Activated T-helper 17 cell treated with anti-CD3 and anti-CD28 coated beads, Interleukin-2, amount 50 U/mL, for 72 hours (primary cell): Measurements from ENCODE around the gene POTEG. TPM values are rescaled to one million over a fixed set of nuclear protein-coding genes. Genes with fewer than 3 reads are reported as not detected.
"Not testable (repeated sequence)": the region's sequence is repeated elsewhere in the genome, so short reads cannot be mapped to it uniquely, and the experiment has no call there.

Source experiments
- ATAC-seq: fragments of 150-1000 bp; cut with Tn5 transposase; replicated peaks from 2 replicates; pipeline ENCODE4 v1.10.0; 2021; ENCODE audit warnings: mild to moderate bottlenecking, moderate library complexity
- H3K27ac Mint-ChIP-seq: one replicate; pipeline ENCODE4 v1.8.0; 2022; ENCODE audit warnings: mixed read lengths
- H3K27me3 Mint-ChIP-seq: one replicate; pipeline ENCODE4 v1.8.0; 2022; ENCODE audit warnings: mixed read lengths
- H3K36me3 Mint-ChIP-seq: one replicate; pipeline ENCODE4 v1.8.0; 2022; ENCODE audit warnings: low read depth, mild to moderate bottlenecking, mixed read lengths
- H3K4me1 Mint-ChIP-seq: one replicate; pipeline ENCODE4 v1.8.0; 2022; ENCODE audit warnings: mixed read lengths
- H3K4me3 Mint-ChIP-seq: one replicate; pipeline ENCODE4 v1.8.0; 2022; ENCODE audit warnings: mild to moderate bottlenecking, mixed read lengths
- H3K9me3 Mint-ChIP-seq: one replicate; pipeline ENCODE4 v1.8.0; 2022; ENCODE audit warnings: mixed read lengths
- total RNA-seq, 2 donors: library from RNA; stranded (reverse); gene quantifications; one replicate each; pipeline ENCODE4 v1.2.3, GENCODE V29; 2022

The POTEG gene
- total RNA-seq, 2 donors from 2014 or later: not detected

GRCh38 chr14:19388741-19389140, 45.4 kb downstream of the POTEG start:
- H3K4me1 Mint-ChIP-seq, H3K27ac Mint-ChIP-seq, H3K36me3 Mint-ChIP-seq, ATAC-seq, H3K4me3 Mint-ChIP-seq, H3K9me3 Mint-ChIP-seq, H3K27me3 Mint-ChIP-seq: not testable (repeated sequence)

DNA sequence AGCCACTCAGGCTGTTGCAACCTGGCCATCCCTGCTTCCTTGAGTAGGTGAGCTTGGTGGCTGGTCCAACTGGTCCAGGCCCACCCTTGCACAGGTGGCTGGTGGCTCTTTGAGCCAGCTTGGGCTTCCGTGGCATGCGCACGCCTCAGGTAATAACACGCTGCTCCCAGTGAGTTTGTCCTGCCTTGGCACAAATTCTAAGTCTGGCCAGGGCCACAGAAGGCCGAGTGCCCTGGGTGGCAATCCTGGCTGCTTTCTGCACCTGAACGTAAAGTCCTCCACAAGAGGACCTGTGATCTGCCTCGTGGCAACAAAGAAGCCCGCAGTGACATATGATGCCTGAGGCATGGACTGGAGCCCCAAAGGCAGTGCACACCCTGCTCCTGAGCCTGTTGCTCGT, 47.1 kb downstream of the POTEG start:
- ATAC-seq, H3K36me3 Mint-ChIP-seq, H3K4me3 Mint-ChIP-seq, H3K4me1 Mint-ChIP-seq, H3K9me3 Mint-ChIP-seq, H3K27ac Mint-ChIP-seq, H3K27me3 Mint-ChIP-seq: not testable (repeated sequence)

DNA sequence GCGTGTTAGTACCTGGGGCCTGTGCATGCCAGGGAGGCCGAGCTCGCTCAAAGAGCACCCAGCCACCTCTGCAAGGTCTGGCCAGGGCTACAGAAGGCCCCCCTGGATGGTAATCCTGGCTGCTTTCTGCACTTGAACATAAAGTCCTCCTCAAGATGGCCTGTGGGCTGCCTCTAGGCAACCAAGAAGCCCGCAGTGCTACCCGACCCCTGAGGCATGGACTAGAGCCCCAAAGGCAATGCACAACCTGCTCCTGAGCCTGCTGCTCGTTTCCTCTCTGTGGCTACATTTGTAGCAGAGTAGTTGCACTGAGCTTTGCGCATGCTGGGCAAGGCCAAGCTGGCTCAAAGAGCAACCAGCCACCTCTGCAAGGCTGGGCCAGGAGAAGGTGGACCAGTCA, 47.8 kb downstream of the POTEG start:
- not testable (repeated sequence) for H3K4me3 Mint-ChIP-seq, H3K4me1 Mint-ChIP-seq, H3K9me3 Mint-ChIP-seq, ATAC-seq, H3K36me3 Mint-ChIP-seq, H3K27ac Mint-ChIP-seq, H3K27me3 Mint-ChIP-seq

GRCh38 chr14:19384088-19384781, 49.9 kb downstream of the POTEG start:
- not testable (repeated sequence) for ATAC-seq, H3K4me1 Mint-ChIP-seq, H3K36me3 Mint-ChIP-seq, H3K9me3 Mint-ChIP-seq, H3K27ac Mint-ChIP-seq, H3K4me3 Mint-ChIP-seq, H3K27me3 Mint-ChIP-seq

GRCh38 chr14:19383008-19383584, 51.0 kb downstream of the POTEG start:
- not testable (repeated sequence) for ATAC-seq, H3K27ac Mint-ChIP-seq, H3K4me1 Mint-ChIP-seq, H3K36me3 Mint-ChIP-seq, H3K9me3 Mint-ChIP-seq, H3K4me3 Mint-ChIP-seq, H3K27me3 Mint-ChIP-seq

- not testable (repeated sequence) for H3K36me3 Mint-ChIP-seq, H3K4me1 Mint-ChIP-seq, H3K27ac Mint-ChIP-seq, ATAC-seq, H3K9me3 Mint-ChIP-seq, H3K4me3 Mint-ChIP-seq, H3K27me3 Mint-ChIP-seq
Measured at GRCh38 chr14:19380137-19380536, 54.0 kb downstream of the POTEG start.

GRCh38 chr14:19374451-19374903, 59.7 kb downstream of the POTEG start:
- not testable (repeated sequence) for ATAC-seq, H3K9me3 Mint-ChIP-seq, H3K27me3 Mint-ChIP-seq, H3K4me1 Mint-ChIP-seq, H3K4me3 Mint-ChIP-seq, H3K36me3 Mint-ChIP-seq, H3K27ac Mint-ChIP-seq

DNA sequence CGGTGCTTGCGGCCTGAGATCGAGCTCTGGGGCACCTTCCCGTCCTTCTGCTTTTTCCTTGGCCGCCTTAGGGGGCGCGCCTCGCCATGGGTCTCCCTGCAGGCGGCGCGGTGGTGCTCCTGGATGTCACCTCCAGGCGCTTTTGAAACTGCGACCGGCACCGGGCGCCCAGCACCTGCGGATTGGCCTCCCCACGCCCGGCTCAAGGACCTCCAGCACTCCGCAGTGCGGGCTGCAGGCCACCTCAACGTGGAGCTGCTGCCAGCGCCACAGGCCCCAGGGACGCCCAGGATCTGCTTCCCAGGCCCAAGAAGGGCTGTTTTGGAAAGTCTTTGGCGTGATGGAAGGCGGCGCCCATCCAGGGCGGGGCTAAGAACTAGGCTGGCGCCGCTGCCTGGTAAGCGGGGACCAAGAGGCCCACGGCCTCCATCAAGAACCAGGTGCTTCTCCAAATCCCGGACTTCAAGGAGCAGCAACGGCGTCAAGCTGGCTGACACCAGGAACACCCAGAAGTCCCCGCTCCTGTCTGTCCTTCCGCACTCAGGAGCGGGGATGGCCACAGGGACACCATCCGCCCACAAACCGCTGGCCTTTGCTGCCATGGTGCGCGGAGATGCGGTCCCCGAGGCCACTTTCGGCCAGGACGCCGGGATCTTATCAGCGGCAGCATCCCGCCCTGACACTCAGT, 61.2 kb downstream of the POTEG start:
- ATAC-seq, H3K27ac Mint-ChIP-seq, H3K9me3 Mint-ChIP-seq, H3K27me3 Mint-ChIP-seq, H3K4me1 Mint-ChIP-seq, H3K36me3 Mint-ChIP-seq, H3K4me3 Mint-ChIP-seq: not testable (repeated sequence)

- H3K9me3 Mint-ChIP-seq, ATAC-seq, H3K4me1 Mint-ChIP-seq, H3K27me3 Mint-ChIP-seq, H3K36me3 Mint-ChIP-seq, H3K4me3 Mint-ChIP-seq, H3K27ac Mint-ChIP-seq: not testable (repeated sequence)
Measured at GRCh38 chr14:19371767-19372166, 62.4 kb downstream of the POTEG start.

DNA sequence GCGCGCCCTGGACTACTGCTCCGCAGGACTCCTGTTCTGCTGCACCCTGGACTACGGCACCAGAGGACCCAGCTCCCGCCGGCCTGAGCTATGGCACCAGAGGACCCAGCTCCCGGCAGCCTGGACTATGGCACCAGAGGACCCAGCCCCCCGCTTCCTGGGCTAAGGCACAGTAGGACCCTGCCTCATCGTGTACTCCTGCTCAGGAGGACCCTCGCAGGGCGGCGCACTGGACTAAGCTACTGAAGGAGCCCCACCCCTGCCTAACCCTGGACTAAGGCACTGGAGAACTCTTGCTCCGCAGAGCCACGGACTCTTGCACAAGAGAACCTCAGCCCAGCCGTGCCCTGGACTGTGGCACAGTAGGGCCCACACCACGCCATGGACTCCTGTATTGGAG, 71.3 kb downstream of the POTEG start:
- H3K36me3 Mint-ChIP-seq, H3K9me3 Mint-ChIP-seq, H3K4me3 Mint-ChIP-seq, ATAC-seq, H3K4me1 Mint-ChIP-seq, H3K27me3 Mint-ChIP-seq, H3K27ac Mint-ChIP-seq: not testable (repeated sequence)

DNA sequence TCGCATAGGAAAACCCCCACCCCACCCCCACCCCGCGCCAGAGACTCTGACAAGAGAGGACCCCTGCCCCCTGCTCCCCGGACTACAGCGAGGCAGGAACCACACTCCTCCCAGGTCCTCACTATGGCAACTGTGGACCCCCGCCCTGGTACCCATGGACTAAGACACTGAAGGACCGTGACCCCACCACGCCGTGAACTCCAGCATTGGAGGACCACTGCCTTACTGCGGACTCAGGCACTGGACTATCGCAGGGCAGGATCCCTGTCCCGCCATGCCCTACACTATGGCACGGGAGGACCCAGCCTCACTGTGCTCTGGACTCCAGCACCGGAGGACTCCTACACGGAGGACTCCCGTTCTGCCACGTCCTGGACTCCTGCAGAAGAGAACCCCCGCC, 71.8 kb downstream of the POTEG start:
- ATAC-seq, H3K27me3 Mint-ChIP-seq: not testable (repeated sequence)

GRCh38 chr14:19361636-19362253, 72.4 kb downstream of the POTEG start:
- not testable (repeated sequence) for H3K27ac Mint-ChIP-seq, H3K27me3 Mint-ChIP-seq, H3K9me3 Mint-ChIP-seq, H3K36me3 Mint-ChIP-seq, ATAC-seq, H3K4me1 Mint-ChIP-seq, H3K4me3 Mint-ChIP-seq

More for the DNA sequence above, 71.8 kb downstream of the POTEG start:
- H3K9me3 Mint-ChIP-seq, H3K4me3 Mint-ChIP-seq, H3K4me1 Mint-ChIP-seq, H3K27ac Mint-ChIP-seq, H3K36me3 Mint-ChIP-seq: not testable (repeated sequence)

DNA sequence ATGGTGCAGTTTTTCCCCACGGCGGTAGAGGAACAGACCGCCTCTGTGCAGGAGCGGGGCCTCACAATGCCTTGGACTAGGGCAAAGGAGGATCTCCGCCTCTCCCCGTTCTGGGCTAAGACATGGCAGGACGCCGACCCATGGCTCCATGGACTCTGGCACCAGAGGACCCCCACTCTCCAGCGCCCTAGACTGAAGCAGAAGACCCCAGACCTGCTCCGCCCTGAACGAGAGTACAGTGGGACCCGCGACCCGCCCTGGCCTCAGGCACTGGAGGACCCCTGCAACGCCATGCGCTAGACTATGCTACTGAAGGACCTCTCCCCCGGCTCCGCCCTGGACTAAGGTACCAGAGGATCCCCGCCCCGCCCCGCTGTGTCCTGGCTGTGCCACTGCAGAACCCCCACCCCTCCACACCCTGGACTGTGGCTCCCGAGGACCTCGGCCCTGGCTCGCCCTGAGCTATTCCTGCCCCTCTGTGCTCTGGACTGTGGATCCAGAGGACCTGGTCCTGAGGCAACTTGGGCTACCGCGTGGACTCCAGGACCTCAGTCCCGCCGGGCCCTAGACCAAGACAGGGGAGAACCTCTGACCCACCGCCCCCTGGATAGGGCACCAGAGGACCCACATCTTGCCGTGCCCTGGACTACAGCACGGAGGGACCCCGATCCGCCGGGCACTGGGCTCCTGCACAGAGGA, 73.1 kb downstream of the POTEG start:
- H3K4me3 Mint-ChIP-seq, H3K4me1 Mint-ChIP-seq, H3K27ac Mint-ChIP-seq, ATAC-seq, H3K36me3 Mint-ChIP-seq, H3K9me3 Mint-ChIP-seq, H3K27me3 Mint-ChIP-seq: not testable (repeated sequence)
